HEK293T (cell line): ENCODE data around the gene FCSK.

ENCODE experiments used
- BHLHE40 ChIP-seq: fragments of 450-650 bp; IDR thresholded peaks from 2 replicates; pipeline ENCODE4 v1.6.1; 2016; ENCODE audit warnings: mild to moderate bottlenecking, moderate library complexity, borderline replicate concordance
- FOXM1 ChIP-seq: fragments of 450-650 bp; IDR thresholded peaks from 2 replicates; pipeline ENCODE4 v1.6.1; 2017; ENCODE audit warnings: mild to moderate bottlenecking, borderline replicate concordance
- HDGF ChIP-seq: fragments of 450-650 bp; IDR thresholded peaks from 2 replicates; pipeline ENCODE4 v1.6.1; 2017; ENCODE audit warnings: antibody characterized with exemption, borderline replicate concordance
- NFRKB ChIP-seq: fragments of 450-650 bp; IDR thresholded peaks from 2 replicates; pipeline ENCODE4 v1.6.1; 2016; ENCODE audit warnings: mild to moderate bottlenecking, moderate library complexity
- SP1 ChIP-seq: fragments of 450-650 bp; IDR thresholded peaks from 2 replicates; pipeline ENCODE4 v1.6.1; 2017
- TARDBP ChIP-seq: fragments of 450-650 bp; IDR thresholded peaks from 2 replicates; pipeline ENCODE4 v1.6.1; 2016

GRCh38 chr16:70496513-70496912, 42.1 kb downstream of the FCSK start:
- TF ChIP-seq SP1, result no peak
- no peak for TF ChIP-seq BHLHE40
- no peak for TF ChIP-seq TARDBP
- TF ChIP-seq FOXM1, result no peak
- no peak for TF ChIP-seq NFRKB
- no peak for TF ChIP-seq HDGF
